GM12875 (cell line): ENCODE results near the gene LRRC15.
A peak's percentile ranks its signal among the peaks of the same experiment; 100 is the strongest.

Source experiments
- H3K4me3 ChIP-seq: one replicate; pipeline ENCODE4 v1.5.1; 2011; ENCODE audit warnings: low read depth, low read length, control low read depth
- CTCF ChIP-seq: IDR thresholded peaks from 2 replicates; pipeline ENCODE4 v1.5.1; 2011; ENCODE audit warnings: low read depth, mild to moderate bottlenecking, control low read depth, inconsistent platforms, low read length, moderate library complexity, borderline replicate concordance; ENCODE audit not compliant: insufficient read depth

The LRRC15 gene

DNA sequence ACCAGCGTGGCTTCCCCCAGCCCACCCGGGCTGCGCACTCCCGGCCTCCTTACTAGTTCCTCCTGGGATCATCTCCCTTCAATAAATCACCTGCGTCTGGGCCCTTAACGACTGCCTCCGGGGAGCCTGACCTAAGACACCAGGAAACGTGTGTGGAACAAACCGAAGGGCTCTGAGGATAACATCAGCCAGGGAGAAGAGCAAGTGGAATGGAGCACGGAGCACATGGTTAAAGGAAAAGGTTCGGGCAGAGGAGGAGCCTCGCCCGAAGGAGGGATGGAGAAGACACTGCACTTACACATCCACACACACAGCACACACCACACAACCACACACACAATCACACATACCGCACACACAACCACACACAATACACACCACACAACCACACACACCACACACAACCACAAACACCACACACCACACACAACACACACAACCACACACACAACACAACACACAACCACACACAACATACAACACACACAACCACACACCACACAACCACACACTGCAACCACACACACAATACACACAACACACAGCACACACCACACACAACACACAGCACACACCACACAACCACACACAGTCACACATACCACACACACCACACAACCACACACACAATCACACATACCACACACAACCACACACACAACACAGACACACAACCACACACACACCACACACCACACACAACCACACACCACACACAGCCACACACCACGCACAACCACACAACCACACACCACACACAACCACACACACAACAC, 43.2 kb downstream of the LRRC15 start:
- H3K4me3 ChIP-seq: no peak overlapping the region
- TF ChIP-seq CTCF: no peak

- no peak for TF ChIP-seq CTCF
- no peak overlapping the region for H3K4me3 ChIP-seq
Measured at GRCh38 chr3:194325424-194326153, 44.0 kb downstream of the LRRC15 start.

- TF ChIP-seq CTCF: no peak
- H3K4me3 ChIP-seq: no peak overlapping the region
Measured at GRCh38 chr3:194324823-194325327, 44.7 kb downstream of the LRRC15 start.

- H3K4me3 ChIP-seq: peak overlapping the region; percentile 44
- no peak for TF ChIP-seq CTCF
Measured at GRCh38 chr3:194323785-194324735, 45.5 kb downstream of the LRRC15 start.

DNA sequence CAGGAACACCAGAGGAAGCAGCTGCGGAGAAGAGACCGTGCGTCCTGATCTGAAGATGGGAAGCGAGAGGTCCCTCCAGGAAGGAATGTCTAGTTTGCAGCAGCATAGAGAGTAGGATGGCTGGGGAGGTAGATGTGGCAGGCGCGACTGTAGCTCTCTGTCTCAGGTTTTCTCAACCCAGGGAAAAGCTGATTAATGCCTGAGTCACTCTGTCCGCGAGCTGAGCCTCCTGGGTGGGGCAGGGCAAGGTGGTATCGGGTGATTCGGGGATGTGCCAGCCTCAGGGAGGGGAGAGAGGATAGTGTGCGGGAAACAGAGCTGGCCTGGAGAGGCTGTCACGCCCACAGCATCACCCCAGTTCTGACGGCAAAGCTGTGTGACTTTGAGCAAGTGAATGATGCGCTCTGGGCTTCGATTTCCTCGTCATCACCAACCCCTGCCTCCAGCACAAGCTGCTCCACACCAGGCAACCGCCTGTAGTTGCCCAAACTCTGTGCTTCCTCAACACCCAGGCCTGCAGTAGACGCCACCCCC, 46.8 kb downstream of the LRRC15 start:
- H3K4me3 ChIP-seq: no peak overlapping the region
- TF ChIP-seq CTCF: no peak
